Measurements from ENCODE around the gene GPX2. TPM values are rescaled to one million over a fixed set of nuclear protein-coding genes. Genes with fewer than 3 reads are reported as not detected.
A peak's percentile ranks its signal among the peaks of the same experiment; 100 is the strongest.

GPX2 gene
- total and polyA plus RNA-seq, 10 of the 15 experiments (the other 5 are each of a cell fraction or from before 2014, with no cell fraction given) = not detected

DNA sequence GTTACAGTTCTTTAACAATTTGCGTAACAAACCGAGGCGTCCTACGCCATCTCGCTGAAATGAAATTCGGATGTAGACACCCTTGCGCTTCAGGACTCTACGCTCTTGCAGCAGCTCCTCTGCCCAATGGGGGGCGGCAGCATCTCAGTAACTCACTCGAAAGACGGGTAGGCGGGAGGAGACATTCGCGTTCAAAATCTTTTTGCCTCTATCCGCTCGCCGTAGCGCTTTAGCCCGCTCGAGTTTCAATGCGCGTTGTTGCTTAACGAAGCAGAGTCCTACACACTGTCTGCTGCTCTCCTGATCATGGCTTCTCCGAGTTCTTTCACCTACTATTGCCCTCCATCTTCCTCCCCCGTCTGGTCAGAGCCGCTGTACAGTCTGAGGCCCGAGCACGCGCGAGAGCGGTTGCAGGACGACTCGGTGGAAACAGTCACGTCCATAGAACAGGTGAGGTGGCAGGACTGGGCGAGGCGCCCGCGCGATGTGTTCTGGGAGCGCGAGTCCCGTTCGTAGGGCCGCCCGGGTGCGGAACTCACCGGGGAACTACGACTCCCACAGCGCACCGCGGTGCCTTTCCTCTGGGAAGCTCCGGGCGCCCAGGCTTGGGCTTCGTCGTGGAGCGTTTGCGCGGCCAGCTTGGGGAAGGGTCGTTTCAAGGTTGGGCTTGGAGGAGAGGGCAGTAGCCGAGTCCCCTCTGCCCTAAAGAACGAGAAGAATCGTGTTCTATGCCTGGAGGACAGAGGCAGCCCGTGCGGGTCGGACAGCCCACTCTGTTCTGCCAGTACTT is 44.3 kb upstream of the GPX2 start, which contains the start of gene FNTB (continued):
- TF ChIP-seq, protein P1, sequence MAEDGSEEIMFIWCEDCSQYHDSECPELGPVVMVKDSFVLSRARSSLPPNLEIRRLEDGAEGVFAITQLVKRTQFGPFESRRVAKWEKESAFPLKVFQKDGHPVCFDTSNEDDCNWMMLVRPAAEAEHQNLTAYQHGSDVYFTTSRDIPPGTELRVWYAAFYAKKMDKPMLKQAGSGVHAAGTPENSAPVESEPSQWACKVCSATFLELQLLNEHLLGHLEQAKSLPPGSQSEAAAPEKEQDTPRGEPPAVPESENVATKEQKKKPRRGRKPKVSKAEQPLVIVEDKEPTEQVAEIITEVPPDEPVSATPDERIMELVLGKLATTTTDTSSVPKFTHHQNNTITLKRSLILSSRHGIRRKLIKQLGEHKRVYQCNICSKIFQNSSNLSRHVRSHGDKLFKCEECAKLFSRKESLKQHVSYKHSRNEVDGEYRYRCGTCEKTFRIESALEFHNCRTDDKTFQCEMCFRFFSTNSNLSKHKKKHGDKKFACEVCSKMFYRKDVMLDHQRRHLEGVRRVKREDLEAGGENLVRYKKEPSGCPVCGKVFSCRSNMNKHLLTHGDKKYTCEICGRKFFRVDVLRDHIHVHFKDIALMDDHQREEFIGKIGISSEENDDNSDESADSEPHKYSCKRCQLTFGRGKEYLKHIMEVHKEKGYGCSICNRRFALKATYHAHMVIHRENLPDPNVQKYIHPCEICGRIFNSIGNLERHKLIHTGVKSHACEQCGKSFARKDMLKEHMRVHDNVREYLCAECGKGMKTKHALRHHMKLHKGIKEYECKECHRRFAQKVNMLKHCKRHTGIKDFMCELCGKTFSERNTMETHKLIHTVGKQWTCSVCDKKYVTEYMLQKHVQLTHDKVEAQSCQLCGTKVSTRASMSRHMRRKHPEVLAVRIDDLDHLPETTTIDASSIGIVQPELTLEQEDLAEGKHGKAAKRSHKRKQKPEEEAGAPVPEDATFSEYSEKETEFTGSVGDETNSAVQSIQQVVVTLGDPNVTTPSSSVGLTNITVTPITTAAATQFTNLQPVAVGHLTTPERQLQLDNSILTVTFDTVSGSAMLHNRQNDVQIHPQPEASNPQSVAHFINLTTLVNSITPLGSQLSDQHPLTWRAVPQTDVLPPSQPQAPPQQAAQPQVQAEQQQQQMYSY (CRISPR knock-in tag; IDR thresholded peaks at IDR 0.05) = no peak
- TF ChIP-seq SMAD1 (IDR thresholded peaks at IDR 0.05; ENCODE audit: low read depth, partially characterized antibody) = no peak
- TF ChIP-seq ATF2 (IDR thresholded peaks at IDR 0.05; ENCODE audit: low read length) = no peak
- TF ChIP-seq BMI1 (IDR thresholded peaks at IDR 0.05; ENCODE audit: borderline replicate concordance) = no peak
- TF ChIP-seq RCOR1 (conservative IDR thresholded peaks at IDR 0.05; ENCODE audit: low read depth, low read length) = 0 out of 2 replicates have a peak, but pooled peaks have one; percentile 45
- TF ChIP-seq GATAD2B (conservative IDR thresholded peaks at IDR 0.05; ENCODE audit: low read depth) = 0 out of 2 replicates have a peak, but pooled peaks have one; percentile 44
- no peak for TF ChIP-seq ZNF384 (IDR thresholded peaks at IDR 0.05; ENCODE audit: borderline replicate concordance, low read depth, low read length)
- peak; percentile 52; the same call in 1 of the 2 replicates for TF ChIP-seq TAF1 (IDR thresholded peaks at IDR 0.05; ENCODE audit: borderline replicate concordance, low read depth, low read length)
- TF ChIP-seq ZNF207 (IDR thresholded peaks at IDR 0.05; ENCODE audit: borderline replicate concordance) = peak; percentile 69
- TF ChIP-seq NFIC (IDR thresholded peaks at IDR 0.05; ENCODE audit: low read depth, low read length) = no peak; the same call in 1 of the 2 replicates
- 0 out of 2 replicates have a peak, but pooled peaks have one; percentile 43 for TF ChIP-seq DPF2 (IDR thresholded peaks at IDR 0.05)
- no peak; the same call in 1 of the 2 replicates for TF ChIP-seq FOXK2 (IDR thresholded peaks at IDR 0.05)
- TF ChIP-seq, protein P2, sequence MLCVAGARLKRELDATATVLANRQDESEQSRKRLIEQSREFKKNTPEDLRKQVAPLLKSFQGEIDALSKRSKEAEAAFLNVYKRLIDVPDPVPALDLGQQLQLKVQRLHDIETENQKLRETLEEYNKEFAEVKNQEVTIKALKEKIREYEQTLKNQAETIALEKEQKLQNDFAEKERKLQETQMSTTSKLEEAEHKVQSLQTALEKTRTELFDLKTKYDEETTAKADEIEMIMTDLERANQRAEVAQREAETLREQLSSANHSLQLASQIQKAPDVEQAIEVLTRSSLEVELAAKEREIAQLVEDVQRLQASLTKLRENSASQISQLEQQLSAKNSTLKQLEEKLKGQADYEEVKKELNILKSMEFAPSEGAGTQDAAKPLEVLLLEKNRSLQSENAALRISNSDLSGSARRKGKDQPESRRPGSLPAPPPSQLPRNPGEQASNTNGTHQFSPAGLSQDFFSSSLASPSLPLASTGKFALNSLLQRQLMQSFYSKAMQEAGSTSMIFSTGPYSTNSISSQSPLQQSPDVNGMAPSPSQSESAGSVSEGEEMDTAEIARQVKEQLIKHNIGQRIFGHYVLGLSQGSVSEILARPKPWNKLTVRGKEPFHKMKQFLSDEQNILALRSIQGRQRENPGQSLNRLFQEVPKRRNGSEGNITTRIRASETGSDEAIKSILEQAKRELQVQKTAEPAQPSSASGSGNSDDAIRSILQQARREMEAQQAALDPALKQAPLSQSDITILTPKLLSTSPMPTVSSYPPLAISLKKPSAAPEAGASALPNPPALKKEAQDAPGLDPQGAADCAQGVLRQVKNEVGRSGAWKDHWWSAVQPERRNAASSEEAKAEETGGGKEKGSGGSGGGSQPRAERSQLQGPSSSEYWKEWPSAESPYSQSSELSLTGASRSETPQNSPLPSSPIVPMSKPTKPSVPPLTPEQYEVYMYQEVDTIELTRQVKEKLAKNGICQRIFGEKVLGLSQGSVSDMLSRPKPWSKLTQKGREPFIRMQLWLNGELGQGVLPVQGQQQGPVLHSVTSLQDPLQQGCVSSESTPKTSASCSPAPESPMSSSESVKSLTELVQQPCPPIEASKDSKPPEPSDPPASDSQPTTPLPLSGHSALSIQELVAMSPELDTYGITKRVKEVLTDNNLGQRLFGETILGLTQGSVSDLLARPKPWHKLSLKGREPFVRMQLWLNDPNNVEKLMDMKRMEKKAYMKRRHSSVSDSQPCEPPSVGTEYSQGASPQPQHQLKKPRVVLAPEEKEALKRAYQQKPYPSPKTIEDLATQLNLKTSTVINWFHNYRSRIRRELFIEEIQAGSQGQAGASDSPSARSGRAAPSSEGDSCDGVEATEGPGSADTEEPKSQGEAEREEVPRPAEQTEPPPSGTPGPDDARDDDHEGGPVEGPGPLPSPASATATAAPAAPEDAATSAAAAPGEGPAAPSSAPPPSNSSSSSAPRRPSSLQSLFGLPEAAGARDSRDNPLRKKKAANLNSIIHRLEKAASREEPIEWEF (IDR thresholded peaks at IDR 0.05; ENCODE audit: insufficient replicate concordance, low read depth, low read length) = no peak
- TF ChIP-seq HDAC2 (IDR thresholded peaks at IDR 0.05) = no peak
- TF ChIP-seq IKZF1 (conservative IDR thresholded peaks at IDR 0.05) = peak; percentile 98
- TF ChIP-seq TCF7 (IDR thresholded peaks at IDR 0.05; ENCODE audit: borderline replicate concordance) = no peak
- no peak for TF ChIP-seq BCL11A (IDR thresholded peaks at IDR 0.05; ENCODE audit: low read depth, low read length)
- TF ChIP-seq BCL3 (IDR thresholded peaks at IDR 0.05; ENCODE audit: borderline replicate concordance, insufficient read depth, low read depth, low read length, poor library complexity, severe bottlenecking) = no peak

All from GM12878 (cell line).